HCT116 (cell line): Measurements from ENCODE around the gene CNR2. TPM values are rescaled to one million over a fixed set of nuclear protein-coding genes. Genes with fewer than 3 reads are reported as not detected.

ENCODE experiments used
- ATAC-seq: fragments of 200-7000 bp; cut with Tn5 transposase; 2 replicates; pipeline ENCODE4 v1.9.1; 2020; ENCODE audit warnings: mild to moderate bottlenecking, moderate library complexity
- BruUV-seq: library from RNA; stranded (reverse); fragments of 400-500 nt; replicated peaks from 2 replicates; lab custom pipeline; 2021; lab: Mats Ljungman, UMichigan
- CTCF ChIA-PET: fragments of 300-600 bp; sonication (Branson Sonifier 250); formaldehyde crosslinking; loops from one replicate; lab custom pipeline; 2021; ENCODE audit warnings: antibody characterized with exemption; lab: Charles Lee
- POLR2A ChIA-PET: fragments of 300-600, 350-600 bp; sonication (Branson Sonifier 250); formaldehyde crosslinking; loops from one replicate; lab custom pipeline; 2021; ENCODE audit warnings: antibody characterized with exemption; lab: Charles Lee
- RAD21 ChIA-PET, 2 experiments: fragments of 300-600 bp; sonication (Branson Sonifier 250); formaldehyde crosslinking; loops; one replicate each; lab custom pipeline; 2023; ENCODE audit warnings: low total read pairs in 2 of 2; ENCODE audit not compliant: uncharacterized antibody in 2 of 2, unreplicated experiment in 2 of 2, low non-redundant PET in 1 of 2; lab: Charles Lee
- DNase-seq: peaks from one replicate; pipeline ENCODE4 v3.0.0-alpha.2; 2010; ENCODE audit warnings: low read depth, low spot score
- H2AFZ ChIP-seq: fragments of 200-600 bp; shearing (Covaris generic), sonication (generic); 2 replicates; pipeline ENCODE4 v1.6.1; 2017; ENCODE audit warnings: low read depth, mixed run types, mixed read lengths, antibody characterized with exemption, low read length; ENCODE audit not compliant: poor library complexity, severe bottlenecking
- H3K27ac ChIP-seq: 2 replicates; pipeline ENCODE4 v1.5.1; 2012; ENCODE audit warnings: low read depth, low read length
- H3K27me3 ChIP-seq: fragments of 200-600 bp; sonication (generic); 2 replicates; pipeline ENCODE4 v1.6.1; 2016; ENCODE audit warnings: mixed run types, low read length, mixed read lengths; ENCODE audit not compliant: insufficient read depth
- H3K36me3 ChIP-seq, 2 experiments: fragments of 200-500 bp in 1 of 2; fragments of 200-600 bp in 1 of 2; sonication (Bioruptor generic) in 1 of 2; sonication (generic) in 1 of 2; 2 replicates each; pipeline versions ENCODE4 v1.5.1 to v1.6.1; 2014 to 2016; ENCODE audit warnings: low read length in 2 of 2, inconsistent platforms in 1 of 2, mixed read lengths in 1 of 2, mixed run types in 1 of 2; ENCODE audit not compliant: insufficient read depth in 2 of 2, control insufficient read depth in 1 of 2
- H3K4me1 ChIP-seq, 2 experiments: fragments of 200-600 bp in 1 of 2; sonication (generic) in 1 of 2; 2 replicates each; pipeline versions ENCODE4 v1.5.1 to v1.6.1; 2012 to 2017; ENCODE audit warnings: low read length in 2 of 2, inconsistent platforms in 1 of 2, mild to moderate bottlenecking in 1 of 2, mixed read lengths in 1 of 2, mixed run types in 1 of 2, moderate library complexity in 1 of 2; ENCODE audit not compliant: insufficient read depth in 2 of 2, control insufficient read depth in 1 of 2
- H3K4me2 ChIP-seq: fragments of 200-600 bp; sonication (generic); 2 replicates; pipeline ENCODE4 v1.6.1; 2017; ENCODE audit warnings: mixed run types, low read length, mixed read lengths
- H3K4me3 ChIP-seq, 2 experiments: fragments of 200-600 bp in 1 of 2; sonication (generic) in 1 of 2; replicated peaks in 1 of 2; 2 replicates each; pipeline ENCODE4 v1.5.1; 2011 to 2016; ENCODE audit warnings: low read length in 2 of 2, control low read depth in 1 of 2, low read depth in 1 of 2, mild to moderate bottlenecking in 1 of 2, mixed read lengths in 1 of 2, mixed run types in 1 of 2
- H3K79me2 ChIP-seq: fragments of 200-600 bp; sonication (generic); 2 replicates; pipeline ENCODE4 v1.6.1; 2017; ENCODE audit warnings: mild to moderate bottlenecking, mixed run types, low read length, moderate library complexity, mixed read lengths; ENCODE audit not compliant: insufficient read depth
- H3K9ac ChIP-seq: fragments of 200-600 bp; sonication (generic); 2 replicates; pipeline ENCODE4 v1.6.1; 2016; ENCODE audit warnings: low read length, mixed read lengths
- H3K9me2 ChIP-seq: fragments of 200-600 bp; sonication (generic), shearing (Covaris generic); 2 replicates; pipeline ENCODE4 v1.6.1; 2017; ENCODE audit warnings: mixed run types, mild to moderate bottlenecking, moderate library complexity; ENCODE audit not compliant: insufficient read depth
- H3K9me3 ChIP-seq, 2 experiments: fragments of 200-500 bp in 1 of 2; fragments of 200-600 bp in 1 of 2; sonication (Bioruptor generic) in 1 of 2; sonication (generic) in 1 of 2; 2 replicates each; pipeline ENCODE4 v1.6.1; 2014 to 2017; ENCODE audit warnings: low read length in 2 of 2, mixed read lengths in 2 of 2, inconsistent platforms in 1 of 2, low read depth in 1 of 2, mild to moderate bottlenecking in 1 of 2, mixed run types in 1 of 2, moderate library complexity in 1 of 2; ENCODE audit not compliant: control insufficient read depth in 1 of 2, insufficient read depth in 1 of 2
- H4K20me1 ChIP-seq: fragments of 200-600 bp; sonication (generic), shearing (Covaris generic); 2 replicates; pipeline ENCODE4 v1.6.1; 2017; ENCODE audit warnings: mixed run types, mild to moderate bottlenecking, moderate library complexity; ENCODE audit not compliant: insufficient read depth
- CBX3 ChIP-seq: IDR thresholded peaks from 2 replicates; pipeline ENCODE4 v1.6.1; 2012; ENCODE audit warnings: low read depth
- CEBPB ChIP-seq: IDR thresholded peaks from 2 replicates; pipeline ENCODE4 v1.6.1; 2012; ENCODE audit warnings: low read depth
- CTCF ChIP-seq, 3 experiments: fragments of 200-600 bp in 1 of 3; sonication (generic) in 1 of 3; IDR thresholded peaks in 2 of 3; conservative IDR thresholded peaks in 1 of 3; 2 replicates each; pipeline ENCODE4 v1.5.1; 2012 to 2017; ENCODE audit warnings: low read depth in 2 of 3, low read length in 2 of 3, antibody characterized with exemption in 1 of 3, borderline replicate concordance in 1 of 3, control low read depth in 1 of 3, mild to moderate bottlenecking in 1 of 3, mixed read lengths in 1 of 3, mixed run types in 1 of 3, moderate library complexity in 1 of 3; ENCODE audit not compliant: insufficient read depth in 1 of 3
- EGR1 ChIP-seq: IDR thresholded peaks from 2 replicates; pipeline ENCODE4 v1.6.1; 2012; ENCODE audit warnings: low read depth
- ELF1 ChIP-seq: IDR thresholded peaks from 2 replicates; pipeline ENCODE4 v1.6.1; 2012; ENCODE audit warnings: low read depth, borderline replicate concordance
- EZH2 ChIP-seq: fragments of 200-600 bp; sonication (generic); IDR thresholded peaks from 2 replicates; pipeline ENCODE4 v1.6.1; 2017; ENCODE audit warnings: antibody characterized with exemption, mixed run types
- FOSL1 ChIP-seq: IDR thresholded peaks from 2 replicates; pipeline ENCODE4 v1.6.1; 2012; ENCODE audit warnings: low read depth
- MAX ChIP-seq: IDR thresholded peaks from 2 replicates; pipeline ENCODE4 v1.6.1; 2012
- POLR2A ChIP-seq: IDR thresholded peaks from 2 replicates; pipeline ENCODE4 v1.7.0; 2011; ENCODE audit warnings: borderline replicate concordance; ENCODE audit not compliant: insufficient read depth, insufficient read length; ENCODE audit errors: extremely low read depth
- POLR2AphosphoS5 ChIP-seq: IDR thresholded peaks from 2 replicates; pipeline ENCODE4 v1.6.1; 2011; ENCODE audit warnings: mild to moderate bottlenecking, low read depth, low read length, moderate library complexity
- REST ChIP-seq: IDR thresholded peaks from 2 replicates; pipeline ENCODE4 v1.6.1; 2012; ENCODE audit warnings: low read depth
- SP1 ChIP-seq: IDR thresholded peaks from 2 replicates; pipeline ENCODE4 v1.6.1; 2012; ENCODE audit warnings: low read depth
- SRF ChIP-seq: IDR thresholded peaks from 2 replicates; pipeline ENCODE4 v1.6.1; 2012; ENCODE audit warnings: low read depth
- TCF7L2 ChIP-seq: IDR thresholded peaks from 2 replicates; pipeline ENCODE4 v1.7.0; 2011; ENCODE audit warnings: borderline replicate concordance, inconsistent platforms; ENCODE audit not compliant: insufficient read depth, insufficient read length; ENCODE audit errors: extremely low read depth
- YY1 ChIP-seq: IDR thresholded peaks from 2 replicates; pipeline ENCODE4 v1.6.1; 2011; ENCODE audit warnings: low read length, low read depth, moderate library complexity, mild to moderate bottlenecking; ENCODE audit not compliant: insufficient replicate concordance; ENCODE audit errors: extremely low read depth
- ZBTB33 ChIP-seq: IDR thresholded peaks from 2 replicates; pipeline ENCODE4 v1.6.1; 2011; ENCODE audit warnings: mild to moderate bottlenecking, low read length, moderate library complexity; ENCODE audit not compliant: insufficient replicate concordance; ENCODE audit errors: extremely low read depth
- ZFX ChIP-seq: fragments of 450-650 bp; IDR thresholded peaks from 2 replicates; pipeline ENCODE4 v1.6.1; 2017
- ZNF274 ChIP-seq: fragments of 200-500 bp; sonication (Bioruptor generic); IDR thresholded peaks from 2 replicates; pipeline ENCODE4 v1.6.1; 2014; ENCODE audit warnings: mild to moderate bottlenecking, low read depth, low read length, inconsistent platforms
- intact Hi-C: fragments of 100-400 bp; cut with micrococcal nuclease; formaldehyde crosslinking; loops from 2 replicates; pipeline ENCODE4 v1.10.0; 2022
- total RNA-seq: library from RNA; stranded (reverse); gene quantifications from one replicate; pipeline ENCODE4 v1.2.1, GENCODE V29; 2021; ENCODE audit not compliant: unreplicated experiment

CNR2 gene
- total RNA-seq, 1 experiment from 2014 or later: 0.05 TPM

GRCh38 chr1:23947366-23947765 is 34.2 kb upstream of the CNR2 start:
- no peak for ATAC-seq
- ChIA-PET CTCF (interaction anchor here (1.2 kb wide), 2 partner anchors 9 to 16 kb away, joined by 3 to 4 read pairs; no protein-coding TSS in a partner anchor), RAD21 (interaction anchor here in 1 of 2 experiments (1.0 kb wide), 1 partner anchor 81 kb away, joined by 3 read pairs; no protein-coding TSS in a partner anchor), POLR2A (no interaction called here)
- no peak overlapping the region for H3K9ac ChIP-seq
- intact Hi-C loops: no loop called here
- no peaks in the 10 kb centered on the region for H3K36me3 ChIP-seq
- no peaks in the 10 kb centered on the region for H3K9me3 ChIP-seq
- no peak for DNase-seq
- no peaks in the 10 kb centered on the region for H3K27me3 ChIP-seq
- H3K79me2 ChIP-seq: no peaks in the 10 kb centered on the region
- H3K27ac ChIP-seq: no peak overlapping the region
- TF ChIP-seq EZH2 (no peak), REST (no peak), MAX (no peak), ELF1 (no peak), YY1 (no peak), ZFX (no peak), SP1 (no peak), EGR1 (no peak), ZBTB33 (no peak), POLR2AphosphoS5 (no peak), CEBPB (no peak), ZNF274 (no peak), TCF7L2 (no peak), SRF (no peak), CBX3 (no peak), POLR2A (no peak), CTCF (IDR thresholded peaks at IDR 0.05 in 2 of 3, conservative IDR thresholded peaks at IDR 0.05 in 1 of 3; ENCODE audit: borderline replicate concordance in 1 of 3, insufficient read depth in 1 of 3, low read depth in 2 of 3, low read length in 2 of 3) (no peak), FOSL1 (no peak)
- H3K4me1 ChIP-seq: peaks cover 0 to 11% of the 10 kb centered on the region in 2 experiments; a peak in 1 of 4 replicates
- H2AFZ ChIP-seq: no peak overlapping the region
- H3K4me3 ChIP-seq: no peak overlapping the region
- H4K20me1 ChIP-seq: no peaks in the 10 kb centered on the region
- BruUV-seq: no TSS peak
- no peaks in the 10 kb centered on the region for H3K9me2 ChIP-seq
- no peak overlapping the region for H3K4me2 ChIP-seq
